Naive thymus-derived CD8-positive, alpha-beta T cell (primary cell): ENCODE measurements around the gene UNC5C. TPM values are rescaled to one million over a fixed set of nuclear protein-coding genes. Genes with fewer than 3 reads are reported as not detected.

Experiments
- ATAC-seq, 2 donors: fragments of 150-1000 bp; cut with Tn5 transposase in 1 of 2; sonication (Bioruptor Pico), chemical (Tn5 transposase) in 1 of 2; 1 replicate in 1 of 2; 2 replicates in 1 of 2; pipeline ENCODE4 v1.10.0; 2021; ENCODE audit warnings: mild to moderate bottlenecking in 2 of 2, moderate library complexity in 2 of 2
- POLR2A ChIA-PET: fragments of 350-600 bp; sonication (Branson Sonifier 250); formaldehyde crosslinking; loops from one replicate; lab custom pipeline; 2021; ENCODE audit warnings: antibody characterized with exemption; lab: Charles Lee
- DNase-seq, 10 donors: peaks; one replicate each; pipeline versions ENCODE4 v3.0.0 to v3.0.0-alpha.2; 2020 to 2022
- H3K27ac Mint-ChIP-seq, 10 donors: one replicate each; pipeline ENCODE4 v1.8.0; 2020 to 2022; ENCODE audit warnings: mild to moderate bottlenecking in 10 of 10, mixed read lengths in 10 of 10, moderate library complexity in 4 of 10, inconsistent platforms in 1 of 10
- H3K27me3 Mint-ChIP-seq, 5 donors: one replicate each; pipeline ENCODE4 v1.8.0; 2021 to 2022; ENCODE audit warnings: mixed read lengths in 5 of 5
- H3K36me3 Mint-ChIP-seq, 3 donors: one replicate each; pipeline ENCODE4 v1.8.0; 2020 to 2022; ENCODE audit warnings: mixed read lengths in 3 of 3, mild to moderate bottlenecking in 2 of 3, inconsistent platforms in 1 of 3
- H3K4me1 Mint-ChIP-seq, 4 donors: one replicate each; pipeline ENCODE4 v1.8.0; 2021 to 2022; ENCODE audit warnings: mixed read lengths in 4 of 4
- H3K4me3 Mint-ChIP-seq, 10 donors: one replicate each; pipeline ENCODE4 v1.8.0; 2020 to 2022; ENCODE audit warnings: mild to moderate bottlenecking in 10 of 10, mixed read lengths in 10 of 10, moderate library complexity in 6 of 10, inconsistent platforms in 1 of 10
- H3K9me3 Mint-ChIP-seq, 9 donors: one replicate each; pipeline ENCODE4 v1.8.0; 2020 to 2022; ENCODE audit warnings: mixed read lengths in 9 of 9, mild to moderate bottlenecking in 3 of 9, inconsistent platforms in 1 of 9, moderate library complexity in 1 of 9
- polyA plus RNA-seq, 3 donors: library from polyadenylated mRNA; unstranded; fragments of 300-500 nt; fragmentation: Illumina TruSeq; gene quantifications; one replicate each; pipeline ENCODE4 v1.2.3, GENCODE V29; 2021
- total RNA-seq, 8 experiments: library from RNA in 2 of 8; stranded (reverse) in 2 of 8; gene quantifications; one replicate each; pipeline ENCODE4 v1.2.3 and lab custom pipeline; 2021 to 2026

The UNC5C gene
- total and polyA plus RNA-seq, 5 experiments from 2014 or later, result not detected

DNA sequence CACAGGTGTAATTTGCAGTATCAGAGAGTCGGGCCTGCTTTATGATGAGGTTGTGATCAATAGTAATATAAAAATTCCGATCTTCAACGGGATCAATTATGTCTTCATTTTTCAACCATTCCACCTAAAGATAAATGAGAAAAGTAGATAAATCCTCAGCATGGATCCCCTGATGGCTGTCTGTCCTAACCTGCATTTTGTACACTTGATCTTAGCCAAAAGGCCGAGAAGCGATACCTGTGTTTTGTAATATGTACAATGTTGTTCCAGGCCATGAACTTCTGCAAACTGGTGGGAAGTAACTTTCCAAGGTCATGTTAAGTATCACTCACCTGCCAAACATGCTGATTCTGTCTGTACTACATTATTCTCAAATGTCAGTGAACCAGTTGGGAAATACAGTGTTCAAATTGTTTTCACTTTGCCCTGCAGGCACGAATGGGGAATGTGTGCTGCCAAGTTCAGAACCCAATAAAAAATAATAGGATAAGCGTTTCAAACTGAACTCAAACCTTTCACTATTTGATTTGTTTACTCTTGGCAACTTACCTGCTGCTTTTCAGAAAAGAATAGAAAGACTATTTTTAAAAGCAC lies 298.1 kb downstream of the UNC5C start:
- ATAC-seq, result no peak
- POLR2A ChIA-PET, result no interaction called here

DNA sequence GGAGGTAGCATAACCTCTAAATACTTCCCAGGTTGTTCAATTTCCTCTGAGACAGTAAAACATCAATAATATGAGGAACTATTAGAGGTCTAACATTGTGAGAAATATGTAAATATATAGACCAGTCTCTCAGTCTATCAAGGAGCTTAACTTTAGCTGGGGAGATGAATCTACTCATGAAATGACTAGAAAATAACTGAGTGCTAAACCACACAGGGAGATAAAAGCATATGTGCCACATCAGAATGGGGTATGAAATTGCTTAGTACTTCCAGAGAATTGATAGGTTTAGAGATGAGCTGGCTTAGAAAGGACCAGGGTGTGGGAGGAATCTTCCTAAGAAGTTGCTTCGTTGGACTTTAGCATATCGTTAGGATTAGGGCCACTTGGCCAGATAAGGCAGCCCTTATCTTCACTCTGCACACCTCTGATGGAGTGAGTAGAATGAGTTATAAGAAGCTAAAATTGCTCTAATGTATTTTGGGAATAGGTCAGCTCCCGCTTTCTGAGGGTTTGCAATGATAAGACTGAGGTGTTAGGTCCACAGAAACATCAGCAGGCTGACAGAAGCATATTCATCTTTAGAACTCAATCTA lies 299.2 kb downstream of the UNC5C start:
- ATAC-seq (no peak), DNase-seq (no peak)
- no peaks in the 10 kb centered on the region for H3K27me3 Mint-ChIP-seq
- H3K36me3 Mint-ChIP-seq, result no peaks in the 10 kb centered on the region
- POLR2A ChIA-PET, result no interaction called here
- no peaks in the 10 kb centered on the region for H3K9me3 Mint-ChIP-seq
- H3K4me3 Mint-ChIP-seq, result no peak overlapping the region
- no peak overlapping the region for H3K27ac Mint-ChIP-seq
- H3K4me1 Mint-ChIP-seq, result no peaks in the 10 kb centered on the region

More for the DNA sequence above, 298.1 kb downstream of the UNC5C start:
- Mint-ChIP-seq H3K4me1 (no peaks in the 10 kb centered on the region), H3K27ac (no peak overlapping the region), H3K4me3 (no peak overlapping the region), H3K36me3 (no peaks in the 10 kb centered on the region), H3K9me3 (no peaks in the 10 kb centered on the region), H3K27me3 (no peaks in the 10 kb centered on the region)
- no peak for DNase-seq

DNA sequence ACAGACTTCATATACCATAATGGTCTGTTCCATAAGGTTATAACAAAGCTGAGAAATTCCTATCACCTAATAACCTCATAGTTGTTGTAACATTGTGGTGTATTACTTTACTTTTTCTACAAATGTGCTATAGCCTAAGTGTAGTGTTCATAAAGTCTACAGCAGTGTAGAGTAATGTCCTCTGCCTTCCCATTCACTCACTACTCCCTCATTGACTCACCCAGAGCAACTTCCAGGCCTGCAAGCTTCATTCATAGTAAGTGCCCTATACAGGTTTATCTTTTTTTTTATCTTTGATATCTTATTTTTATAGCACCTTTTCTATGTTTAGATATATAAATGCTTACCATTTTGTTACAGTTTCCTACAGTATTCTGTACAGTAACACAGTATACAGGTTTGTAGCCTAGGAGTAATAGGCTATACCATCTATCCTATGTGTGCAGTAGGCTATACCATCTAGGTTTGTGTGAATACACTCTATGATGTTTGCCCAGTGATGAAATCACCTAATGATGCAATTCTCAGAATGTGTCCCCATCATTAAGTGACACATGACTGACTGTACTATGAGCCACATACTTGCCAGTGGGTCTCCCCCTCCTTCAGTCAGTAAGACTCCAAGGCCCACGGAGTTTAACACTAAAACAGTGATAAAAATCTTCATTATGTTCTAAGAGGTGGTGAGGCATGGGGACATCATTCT lies 299.9 kb downstream of the UNC5C start:
- Mint-ChIP-seq H3K27me3 (no peaks in the 10 kb centered on the region), H3K9me3 (no peaks in the 10 kb centered on the region), H3K4me3 (no peak overlapping the region), H3K36me3 (no peaks in the 10 kb centered on the region), H3K27ac (no peak overlapping the region), H3K4me1 (no peaks in the 10 kb centered on the region)
- DNase-seq (no peak), ATAC-seq (no peak)
- POLR2A ChIA-PET, result no interaction called here

DNA sequence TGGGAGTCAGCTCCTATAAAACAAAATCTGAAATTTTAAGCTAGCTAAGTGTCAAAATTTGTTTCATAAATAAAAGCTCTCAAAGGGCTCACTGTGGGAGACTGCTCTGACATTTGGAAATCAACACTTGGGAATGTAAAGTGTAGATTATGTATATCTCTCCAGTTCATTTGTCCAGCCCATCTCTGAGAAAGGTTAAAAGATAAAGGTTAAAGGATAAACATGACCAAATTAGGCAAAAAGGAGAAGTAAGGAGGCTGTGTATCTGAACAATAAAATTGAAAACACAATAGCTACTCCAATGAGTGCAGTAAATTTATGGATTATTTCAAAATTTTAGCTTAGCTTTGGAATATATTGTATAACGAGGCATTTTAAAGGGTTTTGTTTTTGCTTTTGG lies 304.9 kb downstream of the UNC5C start:
- POLR2A ChIA-PET, result no interaction called here
- Mint-ChIP-seq H3K9me3 (peaks cover 0 to 19% (median 2%) of the 10 kb centered on the region in 9 donors), H3K36me3 (peaks cover 0 to 1% (median 0%) of the 10 kb centered on the region in 3 donors)

DNA sequence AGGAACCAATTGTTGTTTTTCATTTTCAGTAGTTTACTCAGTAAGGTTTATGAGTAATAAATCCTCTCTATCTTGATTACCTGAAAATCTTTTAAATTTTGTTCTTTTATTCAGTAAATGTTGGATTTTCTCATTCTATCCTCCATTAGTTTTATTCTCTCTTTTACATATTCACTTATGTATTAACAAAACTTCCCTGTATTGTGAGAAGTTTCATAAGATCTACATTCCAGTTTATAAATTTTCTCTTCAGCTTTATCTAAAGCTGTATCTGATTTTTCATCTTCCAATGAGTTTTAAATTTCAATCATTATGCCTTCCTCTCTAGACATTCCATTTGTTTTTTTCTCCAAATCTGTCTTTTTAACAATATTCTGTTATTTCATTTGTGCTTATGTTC lies 310.2 kb downstream of the UNC5C start:
- Mint-ChIP-seq H3K27ac (no peak overlapping the region), H3K4me3 (no peak overlapping the region), H3K4me1 (no peaks in the 10 kb centered on the region), H3K27me3 (peaks cover 0 to 2% (median 0%) of the 10 kb centered on the region in 5 donors), H3K36me3 (peaks cover 0 to 7% (median 0%) of the 10 kb centered on the region in 3 donors), H3K9me3 (peaks cover 0 to 28% (median 5%) of the 10 kb centered on the region in 9 donors)
- POLR2A ChIA-PET, result no interaction called here
- ATAC-seq, result no peak
- no peak for DNase-seq

More for the DNA sequence above, 304.9 kb downstream of the UNC5C start:
- Mint-ChIP-seq H3K27me3 (peaks cover 0 to 2% (median 0%) of the 10 kb centered on the region in 5 donors), H3K27ac (no peak overlapping the region), H3K4me3 (no peak overlapping the region), H3K4me1 (no peaks in the 10 kb centered on the region)
- no peak for DNase-seq
- no peak for ATAC-seq

DNA sequence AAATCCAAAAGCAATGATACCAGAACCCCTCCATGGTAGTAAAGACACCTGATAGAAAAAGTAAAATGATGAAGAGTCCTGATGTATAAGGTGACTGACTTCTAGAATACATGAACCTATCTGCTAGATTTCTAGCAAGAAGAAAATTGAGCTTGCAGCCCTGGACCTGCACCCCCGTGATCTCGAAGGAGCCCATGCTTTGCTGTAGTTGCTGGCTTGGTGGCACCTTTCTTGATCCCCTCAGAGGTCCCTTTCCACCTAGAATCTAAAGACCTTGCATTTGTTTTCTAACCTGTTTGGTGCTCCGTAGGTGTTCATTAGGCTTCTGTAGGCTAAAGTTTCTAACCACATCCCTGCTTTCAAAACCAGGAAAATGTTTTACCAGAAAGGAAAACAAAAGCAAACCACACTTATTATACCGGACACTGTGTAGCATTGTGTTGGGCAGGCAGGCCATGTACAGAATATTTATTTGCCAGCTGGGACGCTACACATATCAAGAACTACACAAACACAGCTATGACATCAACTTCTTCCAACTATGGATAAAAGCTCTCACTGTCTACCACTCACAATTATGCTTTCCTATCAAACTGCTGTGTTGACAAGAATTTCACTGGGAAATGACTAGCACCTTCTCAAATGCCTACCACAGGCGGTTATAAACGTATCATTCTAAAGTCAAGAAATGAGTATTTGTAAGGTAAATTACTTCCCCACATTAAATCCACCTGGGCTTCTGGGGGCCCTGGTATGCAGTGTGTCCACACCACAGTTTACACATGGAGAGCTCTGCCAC lies 316.2 kb downstream of the UNC5C start:
- no peak for ATAC-seq
- DNase-seq, result no peak
- peaks cover 0 to 1% (median 0%) of the 10 kb centered on the region in 5 donors for H3K27me3 Mint-ChIP-seq
- H3K4me1 Mint-ChIP-seq, result peaks cover 0 to 4% (median 0%) of the 10 kb centered on the region in 4 donors
- H3K27ac Mint-ChIP-seq, result no peak overlapping the region
- H3K4me3 Mint-ChIP-seq, result no peak overlapping the region
- no peaks in the 10 kb centered on the region for H3K36me3 Mint-ChIP-seq
- H3K9me3 Mint-ChIP-seq, result peaks cover 0 to 3% (median 0%) of the 10 kb centered on the region in 9 donors
- POLR2A ChIA-PET, result no interaction called here

DNA sequence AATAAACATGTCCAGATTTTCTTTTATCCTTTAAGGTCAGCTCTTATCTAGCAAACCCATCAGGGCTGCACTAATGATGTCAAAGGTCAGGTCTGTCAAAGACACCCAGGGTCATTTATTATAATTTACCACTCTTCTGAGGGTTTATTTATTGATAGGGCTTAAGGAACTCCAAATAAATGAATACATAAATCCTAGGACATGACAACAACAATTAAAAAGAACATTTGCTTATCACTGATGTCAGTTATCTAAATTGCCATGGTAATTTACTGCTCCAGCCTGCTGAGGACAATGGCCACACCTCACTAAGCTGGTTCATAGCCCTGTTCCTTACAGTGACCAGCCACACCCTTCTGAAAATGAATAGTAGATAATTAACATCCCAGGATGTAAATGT lies 317.1 kb downstream of the UNC5C start:
- POLR2A ChIA-PET, result no interaction called here
- no peak for ATAC-seq
- Mint-ChIP-seq H3K4me3 (no peak overlapping the region), H3K9me3 (peaks cover 0 to 3% (median 0%) of the 10 kb centered on the region in 9 donors), H3K36me3 (no peaks in the 10 kb centered on the region), H3K27me3 (peaks cover 0 to 1% (median 0%) of the 10 kb centered on the region in 5 donors), H3K27ac (no peak overlapping the region), H3K4me1 (peaks cover 0 to 4% (median 0%) of the 10 kb centered on the region in 4 donors)
- DNase-seq, result no peak

DNA sequence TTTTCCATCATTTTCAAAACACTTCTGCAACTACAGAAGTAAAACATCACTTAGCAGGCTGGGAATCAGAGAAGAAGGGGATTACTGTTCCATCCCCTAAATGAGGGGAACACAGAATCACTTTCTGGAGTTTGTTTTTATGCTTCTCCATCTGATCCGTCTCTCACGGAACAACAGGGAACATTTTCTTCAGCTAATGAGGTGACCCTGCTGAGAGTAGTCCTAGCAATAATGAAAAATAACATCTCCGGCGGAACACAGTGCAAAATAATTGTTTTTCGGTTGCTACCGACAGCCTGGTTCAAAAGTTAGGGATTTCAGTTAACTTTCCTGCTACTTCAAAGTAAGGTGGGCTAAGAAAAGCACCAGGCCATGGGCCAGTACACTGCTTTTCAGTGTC lies 322.9 kb downstream of the UNC5C start:
- H3K27ac Mint-ChIP-seq, result no peak overlapping the region
- H3K4me1 Mint-ChIP-seq, result no peaks in the 10 kb centered on the region
- no peak overlapping the region for H3K4me3 Mint-ChIP-seq
- H3K36me3 Mint-ChIP-seq, result no peaks in the 10 kb centered on the region
- no peaks in the 10 kb centered on the region for H3K9me3 Mint-ChIP-seq
- no peaks in the 10 kb centered on the region for H3K27me3 Mint-ChIP-seq
- POLR2A ChIA-PET, result no interaction called here
- ATAC-seq (no peak), DNase-seq (no peak)

DNA sequence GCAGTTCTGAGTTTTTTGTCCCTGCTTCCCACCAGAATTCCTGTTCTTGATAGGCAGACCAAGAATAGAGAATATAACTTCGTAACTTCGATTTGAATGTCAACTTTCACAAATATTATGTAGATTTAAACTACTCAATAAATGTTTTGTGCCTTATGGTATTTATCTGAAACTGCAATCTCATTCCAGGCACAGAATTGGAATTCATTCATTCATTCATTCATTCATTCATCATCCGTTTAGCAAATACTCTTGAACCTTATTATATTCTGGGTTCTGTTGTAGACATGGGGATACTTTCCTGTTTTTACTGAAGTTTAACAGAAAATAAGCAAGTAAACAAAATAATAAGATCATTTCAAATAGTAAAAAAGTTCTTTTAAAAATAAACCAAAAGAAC lies 324.4 kb downstream of the UNC5C start:
- ATAC-seq (no peak), DNase-seq (no peak)
- Mint-ChIP-seq H3K4me1 (no peaks in the 10 kb centered on the region), H3K36me3 (no peaks in the 10 kb centered on the region), H3K4me3 (no peak overlapping the region), H3K27ac (no peak overlapping the region), H3K9me3 (no peaks in the 10 kb centered on the region), H3K27me3 (no peaks in the 10 kb centered on the region)
- POLR2A ChIA-PET, result no interaction called here

DNA sequence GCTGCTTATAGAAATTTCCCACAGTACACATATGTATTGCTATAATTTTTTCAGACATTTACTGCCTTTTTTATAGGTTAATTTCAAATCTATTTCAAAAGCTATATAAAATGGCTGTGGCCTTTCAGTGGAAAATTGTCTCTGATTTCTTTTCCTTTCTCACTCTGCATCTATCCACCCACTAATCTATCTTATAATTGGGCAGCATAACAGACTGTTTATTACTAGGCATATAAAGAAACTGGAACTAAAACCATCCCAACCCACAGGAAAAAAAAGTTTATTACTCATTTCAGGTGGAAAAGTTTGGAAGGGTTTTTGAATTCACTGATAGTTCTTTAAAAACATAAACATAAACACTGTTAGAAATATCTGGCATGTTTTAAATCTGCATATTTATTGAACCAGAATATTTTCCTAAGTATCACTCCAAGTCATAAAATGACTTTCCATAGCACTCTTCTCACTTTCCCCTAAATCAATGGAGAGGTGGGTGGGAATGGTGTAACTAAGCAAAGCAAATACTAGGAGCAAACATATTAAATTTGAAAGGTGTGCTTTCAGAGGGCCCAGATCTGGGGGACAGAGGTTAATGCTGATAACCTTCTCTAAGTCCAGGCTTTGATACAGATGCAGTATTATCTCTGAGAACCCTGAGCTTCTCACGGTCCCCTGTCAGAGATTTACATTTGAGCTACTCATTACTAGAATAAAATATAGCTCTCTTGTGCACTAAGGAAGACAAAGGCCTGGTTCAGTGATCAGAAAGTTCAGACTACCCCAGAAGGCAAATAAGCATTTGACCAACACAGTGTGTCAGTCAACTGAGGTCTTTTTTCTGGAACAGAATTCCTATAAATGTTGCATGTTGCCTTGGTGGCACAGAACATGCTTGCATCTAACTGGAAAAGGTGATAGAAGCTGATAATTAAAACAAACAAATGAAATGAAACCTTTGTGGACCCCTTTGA lies 328.3 kb downstream of the UNC5C start:
- ATAC-seq (no peak), DNase-seq (no peak)
- Mint-ChIP-seq H3K4me3 (no peak overlapping the region), H3K36me3 (no peaks in the 10 kb centered on the region), H3K9me3 (no peaks in the 10 kb centered on the region), H3K27me3 (peaks cover 0 to 2% (median 0%) of the 10 kb centered on the region in 5 donors), H3K4me1 (peaks cover 0 to 2% (median 0%) of the 10 kb centered on the region in 4 donors), H3K27ac (no peak overlapping the region)
- POLR2A ChIA-PET, result no interaction called here

DNA sequence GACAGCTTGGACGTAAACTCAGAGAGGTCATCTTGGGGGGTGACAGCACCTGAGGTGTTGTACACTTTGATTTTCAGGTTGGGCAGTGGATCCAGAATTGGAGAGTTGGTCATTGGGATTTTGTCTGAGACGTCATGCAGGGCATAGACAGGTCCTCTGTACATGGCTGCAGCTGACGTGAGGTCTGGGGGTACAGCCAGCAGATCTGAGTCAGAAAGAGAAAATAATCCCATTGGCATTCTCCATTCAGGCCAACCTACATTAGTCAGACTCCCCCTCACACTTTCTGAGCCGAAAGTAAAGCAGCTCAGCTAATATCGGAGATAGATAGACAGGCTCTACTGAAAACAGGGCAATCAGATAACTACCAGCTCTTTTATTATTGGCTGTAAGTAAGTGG lies 329.7 kb downstream of the UNC5C start:
- Mint-ChIP-seq H3K4me3 (no peak overlapping the region), H3K9me3 (no peaks in the 10 kb centered on the region), H3K36me3 (no peaks in the 10 kb centered on the region), H3K27me3 (peaks cover 0 to 3% (median 0%) of the 10 kb centered on the region in 5 donors), H3K27ac (no peak overlapping the region), H3K4me1 (peaks cover 0 to 2% (median 0%) of the 10 kb centered on the region in 4 donors)
- POLR2A ChIA-PET, result no interaction called here
- ATAC-seq, result no peak
- no peak for DNase-seq

DNA sequence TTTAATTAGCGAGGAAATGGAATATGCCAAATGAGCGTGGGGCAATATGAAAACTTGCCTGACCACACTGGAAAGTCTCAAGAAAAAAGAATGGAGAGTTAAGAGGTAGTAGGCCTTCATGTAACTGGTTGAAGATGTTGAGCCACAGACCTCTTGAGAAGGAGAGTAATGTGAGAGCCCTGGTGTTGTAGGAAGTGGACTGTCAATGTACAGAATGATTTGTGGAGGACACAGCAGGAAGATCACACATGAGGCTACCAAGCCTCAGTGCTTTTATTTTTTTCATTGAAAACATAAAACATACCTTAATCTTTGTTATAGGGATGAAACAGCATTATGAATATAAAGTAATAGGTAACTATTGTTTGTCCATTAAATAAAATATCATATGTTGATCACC lies 331.6 kb downstream of the UNC5C start:
- Mint-ChIP-seq H3K27ac (no peak overlapping the region), H3K4me3 (no peak overlapping the region), H3K9me3 (no peaks in the 10 kb centered on the region), H3K36me3 (no peaks in the 10 kb centered on the region), H3K27me3 (peaks cover 0 to 12% (median 0%) of the 10 kb centered on the region in 5 donors), H3K4me1 (peaks cover 0 to 2% (median 0%) of the 10 kb centered on the region in 4 donors)
- DNase-seq, result no peak
- POLR2A ChIA-PET, result no interaction called here
- no peak for ATAC-seq
